ENCODE data around the gene TRAP1.

The TRAP1 gene

GRCh38 chr16:3717235-3718018 is at the start of gene TRAP1:
TSS of gene TRAP1 (minus strand) at chr16:3717524. CDS start at chr16:3717508, 16 bp downstream.
- TF ChIP-seq, protein P1, sequence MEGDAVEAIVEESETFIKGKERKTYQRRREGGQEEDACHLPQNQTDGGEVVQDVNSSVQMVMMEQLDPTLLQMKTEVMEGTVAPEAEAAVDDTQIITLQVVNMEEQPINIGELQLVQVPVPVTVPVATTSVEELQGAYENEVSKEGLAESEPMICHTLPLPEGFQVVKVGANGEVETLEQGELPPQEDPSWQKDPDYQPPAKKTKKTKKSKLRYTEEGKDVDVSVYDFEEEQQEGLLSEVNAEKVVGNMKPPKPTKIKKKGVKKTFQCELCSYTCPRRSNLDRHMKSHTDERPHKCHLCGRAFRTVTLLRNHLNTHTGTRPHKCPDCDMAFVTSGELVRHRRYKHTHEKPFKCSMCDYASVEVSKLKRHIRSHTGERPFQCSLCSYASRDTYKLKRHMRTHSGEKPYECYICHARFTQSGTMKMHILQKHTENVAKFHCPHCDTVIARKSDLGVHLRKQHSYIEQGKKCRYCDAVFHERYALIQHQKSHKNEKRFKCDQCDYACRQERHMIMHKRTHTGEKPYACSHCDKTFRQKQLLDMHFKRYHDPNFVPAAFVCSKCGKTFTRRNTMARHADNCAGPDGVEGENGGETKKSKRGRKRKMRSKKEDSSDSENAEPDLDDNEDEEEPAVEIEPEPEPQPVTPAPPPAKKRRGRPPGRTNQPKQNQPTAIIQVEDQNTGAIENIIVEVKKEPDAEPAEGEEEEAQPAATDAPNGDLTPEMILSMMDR (IDR thresholded peaks at IDR 0.05; ENCODE audit: low read depth, low read length, missing control alignments): no peak
- peak; percentile 47 for DNase-seq (ENCODE audit: low read depth)
- peak within 1 kb of the TSS; percentile 98 for H3K4me3 ChIP-seq (ENCODE audit: low read depth, low read length)

- no peak overlapping the region for H3K4me3 ChIP-seq (ENCODE audit: low read depth, low read length)
- DNase-seq (ENCODE audit: low read depth): no peak
- TF ChIP-seq, protein P1 (IDR thresholded peaks at IDR 0.05; ENCODE audit: low read depth, low read length, missing control alignments): no peak
Measured at GRCh38 chr16:3766177-3766576, 48.9 kb upstream of the TRAP1 start.

GRCh38 chr16:3764409-3764808 is 47.1 kb upstream of the TRAP1 start:
- TF ChIP-seq, protein P1 (IDR thresholded peaks at IDR 0.05; ENCODE audit: low read depth, low read length, missing control alignments): no peak
- no peak overlapping the region for H3K4me3 ChIP-seq (ENCODE audit: low read depth, low read length)
- no peak for DNase-seq (ENCODE audit: low read depth)

DNA sequence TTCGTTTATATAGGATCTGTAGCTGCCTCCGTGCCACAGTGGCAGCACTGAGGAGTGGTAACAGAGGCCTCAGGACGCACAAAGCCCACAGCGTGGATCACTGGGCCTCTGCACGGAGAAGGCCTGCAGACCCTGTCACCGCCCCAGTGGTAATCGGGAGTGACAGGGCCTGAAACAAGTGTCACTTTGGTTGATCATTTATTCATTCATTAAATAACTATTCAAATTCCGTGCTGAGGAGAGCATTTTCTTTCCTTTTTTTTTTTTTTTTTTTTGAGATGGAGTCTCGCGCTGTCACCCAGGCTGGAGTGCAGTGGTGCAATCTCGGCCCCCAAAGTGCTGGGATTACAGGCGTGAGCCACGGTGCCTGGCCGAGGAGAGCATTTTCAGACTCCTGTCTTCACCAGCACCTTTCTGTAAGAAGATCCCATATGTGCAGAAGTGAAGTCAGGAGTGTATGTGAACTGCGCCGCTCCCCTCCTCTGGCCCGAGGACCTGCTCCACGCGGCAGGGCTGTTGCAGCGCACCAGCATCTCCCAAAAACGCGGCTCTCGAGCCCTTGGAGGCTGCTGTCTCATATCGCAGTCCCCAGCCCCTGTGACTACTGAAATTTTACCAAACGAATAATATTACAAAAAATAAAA is 44.9 kb upstream of the TRAP1 start:
- TF ChIP-seq, protein P1 (IDR thresholded peaks at IDR 0.05; ENCODE audit: low read depth, low read length, missing control alignments): no peak
- DNase-seq (ENCODE audit: low read depth): no peak
- H3K4me3 ChIP-seq (ENCODE audit: low read depth, low read length): no peak overlapping the region

GRCh38 chr16:3761375-3762106 is 44.2 kb upstream of the TRAP1 start:
- TF ChIP-seq, protein P1 (IDR thresholded peaks at IDR 0.05; ENCODE audit: low read depth, low read length, missing control alignments): no peak

DNA sequence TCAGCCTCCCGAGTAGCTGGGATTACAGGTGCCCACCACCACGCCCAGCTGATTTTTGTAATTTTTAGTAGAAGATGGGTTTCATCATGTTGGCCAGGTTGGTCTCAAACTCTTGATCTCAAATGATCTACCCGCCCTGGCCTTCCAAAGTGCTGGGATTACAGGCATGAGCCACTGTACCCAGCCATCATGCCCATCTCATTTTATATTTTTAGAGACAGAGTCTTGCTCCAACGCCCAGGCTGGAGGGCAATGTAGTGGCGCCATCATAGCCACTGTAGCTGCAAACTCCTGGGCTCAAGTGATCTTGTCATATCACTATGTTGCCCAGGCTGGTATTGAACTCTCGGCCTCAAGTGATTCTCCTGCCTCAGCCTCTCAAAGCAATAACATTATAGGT is 43.2 kb upstream of the TRAP1 start:
- H3K4me3 ChIP-seq (ENCODE audit: low read depth, low read length): no peak overlapping the region
- TF ChIP-seq, protein P1 (IDR thresholded peaks at IDR 0.05; ENCODE audit: low read depth, low read length, missing control alignments): no peak
- DNase-seq (ENCODE audit: low read depth): no peak

More at GRCh38 chr16:3761375-3762106, 44.2 kb upstream of the TRAP1 start:
- no peak overlapping the region for H3K4me3 ChIP-seq (ENCODE audit: low read depth, low read length)
- no peak for DNase-seq (ENCODE audit: low read depth)

All from GM12864 (cell line).